Measurements from ENCODE around the gene CEP128.

Gene CEP128

DNA sequence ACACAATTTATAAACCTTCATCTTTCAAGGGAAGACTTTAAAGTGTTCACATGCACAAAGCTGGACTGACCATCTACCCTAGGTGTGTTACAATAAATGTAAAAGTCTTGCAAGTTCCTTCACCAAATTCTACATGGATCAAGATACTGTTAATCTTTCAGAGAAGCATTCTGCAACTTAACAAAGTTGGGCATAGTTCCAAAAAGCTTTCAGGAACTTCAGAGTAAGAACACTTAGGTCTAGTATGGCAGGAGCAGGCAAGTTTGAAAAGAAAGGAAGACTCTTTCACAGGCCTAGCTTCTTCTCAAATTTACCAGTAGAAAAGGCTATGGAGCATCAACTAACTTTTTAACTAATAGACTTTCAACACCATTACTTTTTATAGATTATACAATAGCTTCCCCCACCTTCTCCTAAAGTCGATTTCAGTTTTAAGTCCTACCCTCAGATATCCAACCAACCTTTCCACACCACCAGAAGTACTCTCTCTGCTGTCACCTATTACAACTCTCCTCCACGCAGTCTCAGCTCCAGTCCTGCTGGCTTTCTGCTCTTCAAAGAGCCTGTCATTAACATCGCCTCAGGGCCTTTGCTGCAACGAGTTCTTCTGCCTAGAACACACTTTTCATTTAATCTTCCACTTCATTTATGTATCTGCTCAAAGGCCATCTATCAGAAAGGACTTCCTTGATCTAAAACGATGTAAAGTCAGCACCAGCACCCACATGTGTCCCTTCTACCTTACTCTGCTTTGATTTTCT is 333.9 kb downstream of the CEP128 start:
- no peaks in the 10 kb centered on the region for H3K9me3 ChIP-seq
- no peaks in the 10 kb centered on the region for H3K27me3 ChIP-seq
- intact Hi-C loops (cut with DNase I; ENCODE audit: low total_unique reads), result no loop called here
- H3K4me3 ChIP-seq, result no peak overlapping the region
- H3K27ac ChIP-seq, result no peak overlapping the region
- DNase-seq, result no peak
- H3K36me3 ChIP-seq, result no peaks in the 10 kb centered on the region
- TF ChIP-seq CTCF (IDR thresholded peaks at IDR 0.05), result no peak
- peaks cover 0 to 12% (median 0%) of the 10 kb centered on the region in 4 donors for H3K4me1 ChIP-seq

DNA sequence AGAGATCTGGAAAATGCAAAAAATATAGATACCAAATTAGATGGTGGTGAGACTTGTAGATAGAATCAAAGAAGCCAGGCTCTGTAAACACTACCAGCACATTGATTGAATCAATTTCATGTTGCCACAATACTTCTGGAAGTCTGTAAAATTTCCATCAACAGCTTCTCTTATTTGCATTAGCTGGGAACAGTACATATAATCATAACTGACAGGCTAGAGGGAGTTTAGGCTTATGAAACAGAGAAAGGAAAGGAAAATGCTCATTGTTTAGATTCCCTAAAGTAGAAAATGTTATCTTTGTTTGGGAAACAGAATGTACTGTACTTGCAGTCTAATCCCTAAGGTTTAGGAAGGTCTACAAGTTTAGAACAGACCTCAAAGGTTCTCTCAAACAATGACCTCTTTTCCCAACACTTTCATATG is 335.2 kb downstream of the CEP128 start:
- H3K36me3 ChIP-seq, result no peaks in the 10 kb centered on the region
- H3K4me1 ChIP-seq, result peaks cover 0 to 12% (median 0%) of the 10 kb centered on the region in 4 donors
- TF ChIP-seq CTCF (IDR thresholded peaks at IDR 0.05), result no peak
- no peak for DNase-seq
- H3K27ac ChIP-seq, result no peak overlapping the region
- no peak overlapping the region for H3K4me3 ChIP-seq
- intact Hi-C loops (cut with DNase I; ENCODE audit: low total_unique reads), result no loop called here
- no peaks in the 10 kb centered on the region for H3K27me3 ChIP-seq
- no peaks in the 10 kb centered on the region for H3K9me3 ChIP-seq

DNA sequence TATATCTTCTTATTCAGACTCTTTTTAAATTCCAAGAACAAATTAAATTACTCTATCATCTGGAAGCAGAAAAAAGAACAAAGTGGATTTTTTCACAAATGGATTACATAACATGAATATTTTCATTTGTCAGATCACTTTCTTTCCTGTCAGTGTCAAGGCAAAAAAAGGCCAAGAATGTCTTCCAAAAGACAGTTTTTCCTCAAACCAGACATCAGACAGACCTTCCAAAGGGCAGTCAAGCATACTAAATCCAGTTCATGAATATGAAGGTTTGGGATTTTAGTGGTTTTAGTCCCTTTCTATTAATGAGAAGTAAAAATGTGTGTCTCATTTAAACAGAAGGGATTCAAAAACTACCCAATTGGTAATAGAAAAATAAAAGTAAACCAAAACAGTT is 336.0 kb downstream of the CEP128 start:
- Histone ChIP-seq H3K27me3 (no peaks in the 10 kb centered on the region), H3K4me3 (no peak overlapping the region), H3K9me3 (no peaks in the 10 kb centered on the region), H3K27ac (no peak overlapping the region), H3K36me3 (no peaks in the 10 kb centered on the region), H3K4me1 (peaks cover 0 to 12% (median 0%) of the 10 kb centered on the region in 4 donors)
- no peak for TF ChIP-seq CTCF (IDR thresholded peaks at IDR 0.05)
- intact Hi-C loops (cut with DNase I; ENCODE audit: low total_unique reads), result no loop called here
- DNase-seq, result no peak

DNA sequence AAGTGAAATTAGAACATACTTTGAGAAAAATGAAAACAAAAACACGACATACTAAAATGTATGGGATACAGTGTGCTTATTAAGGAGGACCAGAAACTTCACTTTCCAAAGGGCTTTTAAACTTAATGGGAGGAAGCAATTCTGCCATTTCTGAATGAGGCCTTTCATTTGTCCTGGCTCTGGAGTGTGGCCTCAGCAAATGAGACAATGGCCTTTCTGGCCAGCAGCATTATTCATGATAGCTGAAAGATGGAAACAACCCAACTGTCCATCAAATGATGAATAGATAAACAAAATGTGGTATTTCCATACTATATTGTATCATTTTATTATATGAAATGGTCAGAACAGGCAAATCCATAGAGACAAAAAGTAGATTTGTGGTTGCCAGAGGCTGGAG is 338.6 kb downstream of the CEP128 start:
- H3K4me3 ChIP-seq, result no peak overlapping the region
- H3K27me3 ChIP-seq, result no peaks in the 10 kb centered on the region
- no peaks in the 10 kb centered on the region for H3K36me3 ChIP-seq
- no peak overlapping the region for H3K27ac ChIP-seq
- DNase-seq, result no peak
- no peak for TF ChIP-seq CTCF (IDR thresholded peaks at IDR 0.05)
- H3K4me1 ChIP-seq, result peaks cover 0 to 6% (median 0%) of the 10 kb centered on the region in 4 donors
- H3K9me3 ChIP-seq, result no peaks in the 10 kb centered on the region
- intact Hi-C loops (cut with DNase I; ENCODE audit: low total_unique reads), result no loop called here

GRCh38 chr14:80587096-80587724 is 354.3 kb downstream of the CEP128 start:
- no peaks in the 10 kb centered on the region for H3K9me3 ChIP-seq
- DNase-seq, result no peak
- no peak overlapping the region for H3K4me3 ChIP-seq
- H3K4me1 ChIP-seq, result no peaks in the 10 kb centered on the region
- H3K27me3 ChIP-seq, result no peaks in the 10 kb centered on the region
- H3K27ac ChIP-seq, result no peak overlapping the region
- TF ChIP-seq CTCF (IDR thresholded peaks at IDR 0.05), result peak; percentile 23 to 28
- no peaks in the 10 kb centered on the region for H3K36me3 ChIP-seq
- intact Hi-C loops (cut with DNase I; ENCODE audit: low total_unique reads), result no loop called here

All from tibial artery (tissue), 4 donors.